Activated CD4-positive, alpha-beta T cell treated with anti-CD3 and anti-CD28 coated beads, Interleukin-2, Interleukin-4, amounts not matched to agents 100 ng/mL and 50 ng/mL, durations not matched to agents 16 hours and 8 hours (primary cell): ENCODE measurements around the gene HSPA12B.

Source experiments
- DNase-seq: peaks from one replicate; pipeline ENCODE4 v3.0.0-alpha.2; 2020; ENCODE audit warnings: low spot score

Gene HSPA12B

DNA sequence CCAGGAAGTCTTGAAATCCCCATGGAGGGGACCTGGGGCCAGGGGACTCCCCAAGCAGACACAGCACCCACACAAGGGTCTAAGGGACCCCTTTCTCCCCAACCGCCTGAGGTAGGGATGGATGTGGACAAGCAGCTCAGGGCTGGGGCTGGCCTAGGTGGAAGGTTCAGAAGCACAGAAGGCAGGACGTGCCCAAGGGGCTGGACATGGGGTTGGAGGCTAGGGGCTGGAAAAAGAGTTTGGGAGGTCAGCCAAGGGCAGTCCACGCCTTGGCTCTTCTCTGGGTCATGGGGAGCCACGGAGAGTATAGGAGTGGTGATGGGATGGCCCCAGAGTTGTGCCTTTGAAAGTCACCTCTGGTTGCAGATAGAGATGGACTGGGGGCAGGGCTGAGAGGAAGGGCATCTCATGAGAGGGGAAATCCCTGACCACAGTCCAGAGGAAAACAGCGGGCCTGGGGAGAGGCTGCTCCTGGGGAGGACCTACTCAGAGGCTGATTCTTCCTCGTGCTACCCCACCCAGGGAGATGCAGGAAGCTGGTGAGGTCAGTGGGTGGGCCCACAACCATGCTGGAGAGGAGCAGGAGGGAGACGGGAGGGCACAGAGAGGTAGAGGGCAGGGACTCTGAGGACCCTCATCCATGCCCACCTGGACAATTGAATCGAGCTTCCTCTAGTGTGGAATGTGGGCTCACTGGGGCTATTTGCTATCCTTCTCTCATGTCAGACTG, 2.5 kb upstream of the HSPA12B start:
- DNase-seq = no peak

DNA sequence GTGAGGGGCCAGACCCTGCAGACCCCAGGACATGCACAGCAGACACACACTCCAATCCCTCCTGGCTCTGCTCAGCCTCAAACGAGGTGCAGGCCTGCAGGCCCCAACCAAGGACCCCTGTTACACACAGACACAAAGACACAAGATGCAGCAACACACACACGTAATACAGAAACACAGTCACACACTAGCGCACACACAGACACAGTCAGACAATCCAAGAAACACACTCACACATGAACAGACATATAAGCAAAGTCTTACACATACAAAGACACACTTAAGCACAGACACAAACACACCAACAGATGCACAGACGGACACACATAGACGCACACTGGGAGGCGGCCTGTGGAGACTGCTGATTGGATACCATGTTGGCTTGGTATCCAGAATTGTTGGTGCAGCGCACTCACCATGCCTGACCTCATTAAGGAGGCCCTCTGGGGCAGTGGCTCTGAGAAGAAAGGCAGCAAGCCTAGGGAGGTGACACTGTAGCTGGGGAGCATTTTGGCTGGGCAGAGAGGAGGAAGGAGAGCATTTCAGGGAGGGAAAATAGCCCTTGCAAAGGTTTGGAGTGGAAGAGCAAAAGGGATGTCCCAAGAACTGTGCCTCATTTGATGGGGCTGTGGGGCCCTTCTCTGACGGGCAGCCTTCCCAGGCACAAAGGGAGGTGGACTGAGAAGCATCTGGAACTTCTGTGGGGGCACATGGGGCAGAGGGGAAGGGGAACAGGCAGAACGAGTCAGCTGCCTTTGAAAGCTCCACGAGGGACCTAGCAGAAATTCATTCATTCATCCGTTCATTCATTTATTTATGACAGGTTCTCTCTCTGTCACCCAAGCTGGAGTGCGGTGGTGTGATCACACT, 1.4 kb upstream of the HSPA12B start:
- no peak for DNase-seq

DNA sequence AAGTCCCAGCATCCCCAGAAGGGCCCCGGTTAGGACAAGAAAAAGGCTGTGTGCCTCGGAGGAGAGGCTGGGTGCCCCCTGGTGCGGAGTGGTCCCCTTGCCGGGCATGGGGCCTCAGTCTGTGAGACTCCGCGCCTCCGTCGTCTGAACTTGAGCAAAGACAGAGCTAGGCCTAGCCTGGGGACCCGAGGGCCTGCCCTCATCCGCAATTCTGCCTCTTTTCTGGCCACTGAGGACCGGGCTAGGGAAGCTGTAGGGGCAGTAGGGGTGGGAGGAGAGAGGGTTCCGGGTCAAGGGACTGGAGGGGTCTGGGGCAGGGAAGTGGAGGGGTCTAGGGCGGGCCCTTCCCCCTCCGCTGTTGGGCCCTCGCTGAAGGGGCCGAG, 550 bp upstream of the HSPA12B start:
- DNase-seq = no peak

DNA sequence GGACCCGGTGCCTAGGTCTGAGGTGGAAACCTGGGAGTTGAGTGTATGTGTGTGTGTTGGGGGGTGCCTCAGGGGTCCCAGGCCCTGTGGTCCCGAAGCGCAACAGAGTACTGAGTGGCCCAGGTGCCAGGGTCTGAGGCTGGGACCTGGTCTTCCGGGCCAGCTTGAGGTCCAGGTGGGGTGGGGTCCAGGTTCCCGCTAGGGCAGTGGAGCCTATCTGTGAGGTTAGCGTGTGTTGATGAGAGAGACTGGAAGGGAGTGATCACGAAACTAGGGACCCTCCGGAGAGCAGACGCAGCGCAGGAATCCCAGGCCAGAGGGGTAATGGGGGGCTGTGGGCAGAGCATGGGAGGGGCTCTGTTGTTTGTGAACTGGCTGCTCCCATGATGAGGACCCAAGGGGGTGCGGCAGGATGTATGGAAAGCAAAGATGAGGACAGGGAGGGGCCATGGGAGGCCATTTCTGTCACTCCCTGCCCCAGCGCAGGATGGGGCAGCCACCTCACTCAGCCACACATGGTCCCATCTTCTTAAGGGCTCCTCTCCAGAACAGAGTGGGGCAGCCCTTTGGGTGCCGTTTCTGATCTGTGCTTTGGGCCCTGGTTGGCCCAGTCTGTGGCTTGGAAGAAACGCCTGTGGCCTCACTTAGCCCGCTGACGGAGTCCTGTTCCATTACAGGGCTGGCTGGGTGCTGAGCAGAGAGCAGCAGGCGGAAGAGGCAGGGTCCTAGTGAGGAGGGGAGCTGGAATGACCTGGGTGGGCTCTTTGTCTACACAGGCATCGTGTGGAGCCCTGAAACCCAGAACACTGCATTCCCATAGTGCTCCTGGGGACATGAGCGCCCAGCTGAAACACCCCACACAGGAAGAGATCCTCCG, 872 bp downstream of the HSPA12B start:
- no peak for DNase-seq

DNA sequence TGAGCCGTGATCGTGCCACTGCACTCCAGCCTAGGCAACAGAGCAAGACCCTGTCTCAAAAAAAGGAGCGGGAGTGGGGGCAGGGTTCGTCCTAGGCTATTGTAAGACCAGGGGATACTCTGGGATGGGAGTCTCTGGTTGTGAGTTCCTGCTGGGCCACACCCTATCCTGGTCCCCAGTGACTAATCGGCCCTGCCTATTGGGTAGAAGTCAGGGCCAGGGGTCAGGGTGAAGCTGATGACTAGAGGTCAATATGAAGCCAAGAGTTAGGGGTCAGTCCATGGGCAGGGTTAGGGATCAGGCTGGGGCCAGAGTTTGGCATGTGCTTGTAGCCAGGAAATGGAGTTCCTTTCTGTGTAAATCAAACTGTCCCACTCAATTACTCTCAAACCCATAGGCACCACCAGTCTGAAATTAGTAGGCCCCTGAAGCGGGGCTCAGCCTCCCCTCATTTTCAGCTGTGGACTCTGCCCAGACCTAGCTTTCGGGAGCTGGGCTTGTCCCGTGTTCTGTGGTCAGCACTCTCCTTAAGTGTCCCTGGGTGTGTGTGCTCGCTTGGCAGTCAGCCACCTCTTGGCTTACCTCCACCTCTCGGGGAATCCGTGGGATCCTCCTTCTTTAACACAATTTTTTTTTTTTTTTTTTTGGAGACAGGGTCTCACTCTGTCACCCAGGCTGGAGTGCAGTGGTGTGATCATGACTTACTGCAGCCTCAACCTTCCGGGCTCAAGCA, 1.8 kb downstream of the HSPA12B start:
- DNase-seq = no peak

DNA sequence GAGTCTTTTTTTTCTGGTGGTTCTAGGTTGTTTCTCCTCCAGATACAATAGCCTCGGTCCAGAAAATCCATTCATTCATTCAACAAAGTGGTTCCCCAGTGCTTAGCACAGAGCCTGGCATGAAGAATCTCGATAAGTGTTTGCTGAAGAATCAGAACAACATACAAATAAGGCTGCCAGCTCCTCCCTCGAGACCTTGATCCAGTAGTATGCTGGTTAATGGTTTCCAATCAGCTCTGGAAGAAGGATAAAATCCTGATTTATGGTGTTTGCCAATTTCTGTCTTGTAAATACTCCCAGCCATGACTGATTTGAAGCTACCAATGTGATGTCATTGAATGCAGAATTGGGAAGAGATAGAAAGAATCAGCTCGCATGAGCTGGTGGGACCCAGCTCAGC, 3.3 kb downstream of the HSPA12B start:
- no peak for DNase-seq

DNA sequence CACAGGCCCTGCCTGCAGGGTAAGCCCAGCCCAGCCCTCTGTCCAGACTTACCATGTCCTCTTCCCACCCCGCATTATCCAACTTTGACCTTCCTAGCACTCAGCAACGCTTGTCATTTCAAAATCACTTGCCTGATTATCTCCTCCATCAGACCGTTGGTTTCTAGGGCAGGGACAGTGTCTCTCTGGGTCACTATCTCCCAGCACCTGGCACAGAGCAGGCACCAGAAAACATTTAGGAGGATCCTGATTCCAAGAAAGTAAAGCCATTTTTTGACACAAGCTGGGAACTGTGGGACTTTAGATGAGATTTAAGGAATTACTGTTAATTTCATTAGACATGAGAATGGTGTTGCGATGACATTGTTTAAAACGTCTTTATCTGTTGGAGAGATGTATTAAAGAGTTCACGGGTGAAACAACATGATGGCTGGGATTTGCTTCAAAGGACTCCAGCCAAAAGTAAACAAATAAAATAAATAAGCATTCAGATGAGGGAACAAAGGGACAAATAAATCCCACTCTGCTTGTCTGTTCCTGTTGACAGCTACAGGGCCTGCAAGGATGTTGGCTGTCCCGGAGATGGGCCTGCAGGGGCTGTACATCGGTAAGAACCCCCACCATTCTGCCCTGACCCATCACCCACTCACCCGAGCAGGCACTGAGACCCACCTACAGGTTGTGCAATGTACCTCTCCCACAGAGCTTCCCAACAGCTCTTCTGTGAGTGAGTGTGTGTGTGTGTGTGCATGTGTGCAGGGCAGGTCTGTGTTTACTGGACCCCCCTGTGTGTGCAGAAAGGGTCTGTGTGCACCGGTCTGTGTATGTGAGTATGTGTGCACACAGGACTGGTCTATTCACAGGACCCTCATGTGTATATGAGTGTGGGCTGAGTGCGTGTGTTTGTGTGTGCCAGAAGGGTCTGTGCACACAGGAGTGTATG, 5.9 kb downstream of the HSPA12B start:
- DNase-seq = no peak

DNA sequence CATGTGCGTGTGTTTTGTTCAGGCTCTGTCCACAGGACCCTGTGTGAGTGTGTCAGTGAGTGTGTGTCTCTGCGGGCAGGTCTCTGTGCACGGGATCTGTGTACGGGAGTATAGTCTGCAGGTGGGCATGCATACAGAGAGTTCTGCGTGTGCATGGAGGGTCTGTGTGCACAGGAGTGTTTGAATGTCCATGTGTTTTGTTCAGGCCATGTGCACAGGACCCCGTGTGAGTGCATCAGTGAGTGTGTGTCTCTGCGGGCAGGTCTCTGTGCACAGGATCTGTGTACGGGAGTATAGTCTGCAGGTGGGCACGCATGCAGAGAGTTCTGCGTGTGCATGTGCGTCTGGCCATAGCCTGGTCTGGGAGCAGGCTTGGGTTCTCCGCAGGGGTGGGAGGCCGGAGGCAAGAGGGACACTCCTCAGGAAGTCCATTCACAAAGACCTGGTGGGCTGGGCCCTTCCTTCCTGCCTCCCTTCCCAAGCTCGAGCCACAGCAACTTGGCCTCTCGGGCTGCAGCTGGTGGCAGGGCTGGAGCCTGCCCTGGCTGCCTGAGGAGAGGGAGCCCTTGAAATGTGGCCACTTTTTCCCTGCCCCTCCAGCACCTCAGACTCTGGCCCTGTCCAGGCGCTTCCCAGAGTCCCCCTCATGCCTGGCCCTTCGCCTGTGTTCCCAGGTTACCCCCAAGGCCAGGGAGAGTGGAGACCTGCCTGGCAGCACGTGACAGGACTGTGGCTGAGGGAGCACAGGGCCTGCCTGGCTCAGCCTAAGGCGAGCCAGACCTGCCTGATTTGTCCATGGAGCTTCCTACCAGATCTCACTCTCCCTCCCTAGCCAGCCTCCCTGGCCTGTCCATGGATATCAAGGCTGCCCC, 6.8 kb downstream of the HSPA12B start:
- DNase-seq = no peak

DNA sequence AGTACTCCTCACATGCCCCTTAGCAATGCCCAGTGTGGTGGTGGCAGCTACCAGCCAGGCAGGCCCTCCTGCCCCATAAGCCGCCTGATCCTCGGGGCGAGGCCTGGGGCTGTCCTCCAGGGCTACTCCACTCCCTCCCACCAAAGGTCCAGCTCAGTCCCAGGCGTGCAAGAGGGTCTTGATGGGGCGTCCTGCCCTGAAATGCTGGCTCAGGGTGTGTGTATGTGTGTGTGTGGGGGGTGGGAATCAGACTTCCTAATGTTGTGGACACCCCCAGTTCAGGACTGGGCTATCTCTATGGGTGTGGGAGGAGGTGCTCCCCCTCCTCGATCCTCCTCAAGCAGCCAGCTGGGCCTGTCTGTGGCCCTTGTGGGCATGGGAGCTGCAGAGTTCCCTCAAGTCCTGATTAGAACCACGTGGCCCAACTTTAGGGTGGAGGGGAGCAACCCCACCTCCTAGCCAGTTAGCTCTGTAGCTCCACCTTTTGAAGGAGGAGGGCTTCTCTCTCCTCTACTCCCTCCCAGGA, 7.5 kb downstream of the HSPA12B start:
- DNase-seq = no peak

DNA sequence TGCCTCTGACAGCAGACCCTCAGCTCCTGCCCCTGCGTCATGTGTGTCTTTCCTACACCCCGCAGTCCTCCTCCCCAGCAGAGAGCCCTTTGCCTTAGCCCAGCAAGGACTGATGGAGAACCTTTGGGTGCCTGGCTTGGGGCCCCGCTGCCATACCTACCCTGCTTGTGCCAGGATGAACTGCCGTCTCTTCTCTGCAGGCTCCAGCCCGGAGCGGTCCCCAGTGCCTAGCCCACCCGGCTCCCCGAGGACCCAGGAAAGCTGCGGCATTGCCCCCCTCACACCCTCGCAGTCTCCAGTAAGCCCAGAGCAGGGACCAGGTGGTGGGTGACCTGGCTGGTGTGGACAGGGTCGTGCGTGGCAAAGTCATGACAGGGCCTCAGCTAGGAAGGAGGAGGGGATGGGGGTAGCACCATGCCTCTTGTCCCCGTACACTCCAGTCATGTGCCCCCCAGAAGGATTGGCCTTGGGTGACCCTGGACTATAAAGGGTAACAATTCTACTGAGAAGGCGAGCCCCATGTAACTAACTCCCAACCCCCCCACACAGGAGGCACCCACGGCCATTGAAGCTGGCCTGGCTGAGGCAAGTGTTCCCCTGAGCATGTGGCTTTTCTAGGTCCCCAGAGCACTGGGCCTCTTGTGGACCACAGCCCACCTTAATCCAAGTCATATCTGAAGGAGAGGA, 8.3 kb downstream of the HSPA12B start:
- DNase-seq = no peak

DNA sequence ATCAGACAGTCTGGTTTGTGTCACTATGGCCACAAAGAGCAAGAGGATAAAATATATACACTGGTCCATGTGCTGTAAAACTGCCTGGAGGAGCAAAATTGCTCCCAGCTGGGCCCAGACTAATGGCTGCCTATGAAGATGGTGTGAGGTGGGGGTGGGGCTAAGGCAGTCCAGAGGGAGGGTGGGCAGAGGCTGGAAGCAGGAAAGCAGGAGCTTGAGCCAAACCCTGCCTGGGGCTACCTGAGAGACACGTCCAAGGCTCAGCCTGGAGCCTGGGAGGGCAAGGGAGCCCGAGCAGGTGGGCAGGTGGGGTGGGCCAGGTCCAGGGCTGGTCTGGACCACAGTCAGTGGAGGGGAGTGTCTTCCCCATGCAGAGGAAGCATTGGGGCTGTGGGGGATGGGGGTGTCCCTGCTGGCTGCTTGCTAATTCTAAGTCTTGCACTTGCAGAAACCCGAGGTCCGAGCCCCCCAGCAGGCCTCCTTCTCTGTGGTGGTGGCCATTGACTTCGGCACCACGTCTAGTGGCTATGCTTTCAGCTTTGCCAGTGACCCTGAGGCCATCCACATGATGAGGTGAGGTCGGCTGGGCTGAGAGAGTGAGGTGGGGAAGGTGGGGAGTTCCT, 9.5 kb downstream of the HSPA12B start:
- no peak for DNase-seq

DNA sequence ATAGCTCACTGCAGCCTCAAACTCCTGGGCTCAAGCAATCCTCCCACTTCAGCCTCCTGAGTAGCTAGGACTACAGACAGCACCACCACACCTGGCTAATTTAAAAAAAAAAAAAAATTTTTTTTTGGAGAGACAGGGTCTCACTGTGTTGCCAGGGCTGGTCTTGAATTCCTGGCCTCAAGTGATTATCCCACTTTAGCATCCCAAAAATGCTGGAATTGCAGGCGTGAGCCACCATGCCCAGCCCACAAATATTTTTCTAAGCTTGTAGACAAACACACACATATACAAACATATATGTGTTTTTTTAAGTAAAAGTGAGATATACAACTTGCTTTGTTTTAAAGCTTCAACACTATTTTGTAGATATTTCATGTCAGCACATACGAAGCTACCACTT, 10.8 kb downstream of the HSPA12B start:
- no peak for DNase-seq

DNA sequence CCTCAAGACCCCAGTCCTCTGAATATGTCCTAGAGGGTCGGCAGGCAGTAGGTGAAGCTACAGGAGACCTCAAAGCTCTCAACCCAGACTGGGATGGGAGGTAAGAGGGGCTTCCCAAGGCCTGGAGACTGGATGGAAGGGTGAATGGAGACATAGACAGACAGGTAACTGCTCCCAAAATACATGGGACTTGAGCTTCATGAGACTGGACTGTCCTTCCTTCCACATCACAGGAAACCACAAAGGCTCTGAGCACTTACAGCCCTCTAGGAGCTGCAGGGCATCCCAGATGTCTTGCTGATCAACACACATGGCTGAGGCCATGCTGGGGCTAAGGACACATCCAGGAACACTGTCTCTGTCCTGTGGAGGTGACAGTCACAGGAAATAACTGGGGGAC, 11.6 kb downstream of the HSPA12B start:
- no peak for DNase-seq

DNA sequence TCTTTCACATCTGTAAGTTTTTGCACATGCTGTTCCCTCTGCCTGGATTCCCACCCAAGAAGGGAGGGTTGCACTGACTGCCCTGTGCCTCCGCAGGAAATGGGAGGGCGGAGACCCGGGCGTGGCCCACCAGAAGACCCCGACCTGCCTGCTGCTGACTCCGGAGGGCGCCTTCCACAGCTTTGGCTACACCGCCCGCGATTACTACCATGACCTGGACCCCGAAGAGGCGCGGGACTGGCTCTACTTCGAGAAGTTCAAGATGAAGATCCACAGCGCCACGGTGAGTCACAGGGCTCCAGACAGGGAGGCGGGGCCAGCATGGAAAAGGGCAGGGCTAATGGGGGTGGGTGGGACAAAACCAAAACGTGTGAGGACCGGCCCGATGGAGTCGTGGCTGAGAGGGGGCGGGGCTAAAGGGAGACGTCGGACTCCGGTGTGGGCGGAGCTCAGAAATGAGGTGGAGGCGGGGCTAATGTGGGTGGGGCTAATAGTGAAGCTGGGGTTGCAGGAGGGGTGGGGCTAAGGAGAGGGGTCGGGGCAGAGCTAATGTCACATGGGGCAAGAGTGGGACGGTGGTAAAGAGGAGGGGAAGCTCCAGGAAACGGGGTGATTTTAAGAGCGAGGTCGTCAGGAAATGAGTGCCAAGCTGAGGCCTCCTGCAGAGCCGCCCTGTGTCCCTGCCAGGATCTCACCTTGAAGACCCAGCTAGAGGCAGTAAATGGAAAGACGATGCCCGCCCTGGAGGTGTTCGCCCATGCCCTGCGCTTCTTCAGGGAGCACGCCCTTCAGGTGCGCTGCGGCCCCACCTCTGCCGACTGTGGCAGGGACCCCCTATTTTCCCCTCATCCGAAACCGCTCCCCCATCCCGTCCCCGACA, 12.6 kb downstream of the HSPA12B start:
- peak; percentile 60 for DNase-seq

DNA sequence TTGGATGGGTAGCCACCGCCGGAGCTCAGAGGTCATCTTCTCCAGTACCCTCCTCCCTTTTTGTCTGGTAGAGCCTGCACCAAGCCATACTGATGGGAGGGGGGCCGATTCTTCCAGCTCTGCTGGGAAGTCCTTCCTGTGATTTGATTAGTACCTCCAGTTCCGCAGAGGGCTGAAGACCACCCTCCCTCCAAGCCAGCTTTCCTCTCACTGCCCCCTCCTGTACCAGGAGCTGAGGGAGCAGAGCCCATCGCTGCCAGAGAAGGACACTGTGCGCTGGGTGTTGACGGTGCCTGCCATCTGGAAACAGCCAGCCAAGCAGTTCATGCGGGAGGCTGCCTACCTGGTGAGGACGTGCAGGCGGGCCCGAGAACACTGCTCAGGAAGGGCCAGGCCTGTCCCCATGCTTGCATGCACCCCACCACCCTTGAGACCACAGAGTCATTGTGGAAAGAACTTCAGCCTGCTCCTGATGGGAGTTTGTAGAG, 13.2 kb downstream of the HSPA12B start:
- DNase-seq = no peak

DNA sequence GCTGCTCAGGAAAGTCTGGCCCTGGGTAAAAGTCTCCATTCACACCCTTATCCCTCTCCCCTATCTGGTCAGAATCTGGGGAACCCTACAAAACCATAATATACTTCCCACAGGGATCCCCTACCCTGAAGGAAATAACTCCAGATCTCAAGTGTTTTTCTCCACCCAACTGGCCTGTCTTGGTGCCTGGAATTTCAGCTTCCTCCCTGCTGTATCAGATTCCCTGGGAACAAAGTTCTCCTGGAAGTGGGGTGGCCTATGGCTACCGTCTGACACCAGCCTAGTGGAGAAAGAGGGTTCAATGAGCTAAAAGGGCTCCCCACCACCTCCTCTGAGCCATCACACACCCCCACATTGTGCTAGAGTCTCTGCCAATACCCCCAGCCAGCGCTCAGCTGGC, 15.0 kb downstream of the HSPA12B start:
- no peak for DNase-seq

DNA sequence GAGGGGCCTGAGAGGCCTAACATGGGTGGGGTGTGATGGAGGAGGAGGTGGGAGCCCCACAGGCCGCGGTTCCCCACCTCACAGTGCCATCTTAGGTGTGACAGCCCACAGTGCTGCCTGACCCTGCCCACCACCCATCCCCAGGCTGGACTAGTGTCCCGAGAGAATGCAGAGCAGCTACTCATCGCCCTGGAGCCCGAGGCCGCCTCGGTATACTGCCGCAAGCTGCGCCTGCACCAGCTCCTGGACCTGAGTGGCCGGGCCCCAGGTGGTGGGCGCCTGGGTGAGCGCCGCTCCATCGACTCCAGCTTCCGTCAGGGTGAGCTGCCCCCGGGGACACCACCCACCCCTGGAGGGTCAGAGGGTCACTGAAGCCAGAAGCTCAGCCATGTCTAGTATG, 15.6 kb downstream of the HSPA12B start:
- no peak for DNase-seq
